ENCODE measurements around the gene PHPT1.
"Not testable (repeated sequence)": the region's sequence is repeated elsewhere in the genome, so short reads cannot be mapped to it uniquely, and the experiment has no call there.

PHPT1 gene

GRCh38 chr9:136857581-136858412 lies 8.6 kb downstream of the PHPT1 start:
- in situ Hi-C loops (cut with HindIII; ENCODE audit: low sequenced_read_pairs) = no loop called here

GRCh38 chr9:136858452-136858843 lies 9.2 kb downstream of the PHPT1 start:
- in situ Hi-C loops (cut with HindIII; ENCODE audit: low sequenced_read_pairs) = no loop called here

GRCh38 chr9:136858844-136859757 lies 9.9 kb downstream of the PHPT1 start:
- in situ Hi-C loops (cut with HindIII; ENCODE audit: low sequenced_read_pairs) = no loop called here

- in situ Hi-C loops (cut with HindIII; ENCODE audit: low sequenced_read_pairs) = no loop called here
Measured at GRCh38 chr9:136860529-136860928, 11.3 kb downstream of the PHPT1 start.

GRCh38 chr9:136860933-136861873 lies 12.0 kb downstream of the PHPT1 start:
- in situ Hi-C loops (cut with HindIII; ENCODE audit: low sequenced_read_pairs) = no loop called here

- in situ Hi-C loops (cut with HindIII; ENCODE audit: low sequenced_read_pairs) = no loop called here
Measured at GRCh38 chr9:136861874-136862457, 12.8 kb downstream of the PHPT1 start.

- in situ Hi-C loops (cut with HindIII; ENCODE audit: low sequenced_read_pairs) = no loop called here
Measured at GRCh38 chr9:136862849-136863622, 13.8 kb downstream of the PHPT1 start.

- in situ Hi-C loops (cut with HindIII; ENCODE audit: low sequenced_read_pairs) = no loop called here
Measured at GRCh38 chr9:136863623-136864273, 14.5 kb downstream of the PHPT1 start.

GRCh38 chr9:136865041-136865767 lies 16.0 kb downstream of the PHPT1 start:
- in situ Hi-C loops (cut with HindIII; ENCODE audit: low sequenced_read_pairs) = no loop called here

GRCh38 chr9:136865768-136866103 lies 16.5 kb downstream of the PHPT1 start:
- in situ Hi-C loops (cut with HindIII; ENCODE audit: low sequenced_read_pairs) = no loop called here

- in situ Hi-C loops (cut with HindIII; ENCODE audit: low sequenced_read_pairs) = not testable (repeated sequence)
Measured at GRCh38 chr9:136866898-136867421, 17.8 kb downstream of the PHPT1 start.

- in situ Hi-C loops (cut with HindIII; ENCODE audit: low sequenced_read_pairs) = no loop called here
Measured at GRCh38 chr9:136867480-136867879, 18.3 kb downstream of the PHPT1 start.

- in situ Hi-C loops (cut with HindIII; ENCODE audit: low sequenced_read_pairs) = no loop called here
Measured at GRCh38 chr9:136867917-136868316, 18.7 kb downstream of the PHPT1 start.

- in situ Hi-C loops (cut with HindIII; ENCODE audit: low sequenced_read_pairs) = no loop called here
Measured at GRCh38 chr9:136868644-136869043, 19.4 kb downstream of the PHPT1 start.

GRCh38 chr9:136869611-136870010 lies 20.4 kb downstream of the PHPT1 start:
- in situ Hi-C loops (cut with HindIII; ENCODE audit: low sequenced_read_pairs) = not testable (repeated sequence)

GRCh38 chr9:136875155-136875554 lies 25.9 kb downstream of the PHPT1 start:
- in situ Hi-C loops (cut with HindIII; ENCODE audit: low sequenced_read_pairs) = no loop called here

- in situ Hi-C loops (cut with HindIII; ENCODE audit: low sequenced_read_pairs) = no loop called here
Measured at GRCh38 chr9:136876476-136876875, 27.3 kb downstream of the PHPT1 start.

- in situ Hi-C loops (cut with HindIII; ENCODE audit: low sequenced_read_pairs) = loop anchor here (10.0 kb wide), 1 partner anchor 54 kb away; no protein-coding TSS in a partner anchor
Measured at GRCh38 chr9:136880651-136881050, 31.4 kb downstream of the PHPT1 start.

Data from DLD1 (cell line).